HFFc6 (cell line): ENCODE measurements around the gene TENM4. TPM values are rescaled to one million over a fixed set of nuclear protein-coding genes. Genes with fewer than 3 reads are reported as not detected.

Experiments used
- DNase-seq: peaks from one replicate; pipeline ENCODE4 v3.0.0-alpha.2; 2018
- H3K27ac Mint-ChIP-seq: 2 replicates; pipeline ENCODE4 v1.8.0; 2020; ENCODE audit warnings: mild to moderate bottlenecking, mixed read lengths
- H3K27me3 Mint-ChIP-seq: 2 replicates; pipeline ENCODE4 v1.8.0; 2021; ENCODE audit warnings: mild to moderate bottlenecking, moderate library complexity, mixed read lengths; ENCODE audit not compliant: insufficient read depth
- H3K36me3 Mint-ChIP-seq: 2 replicates; pipeline ENCODE4 v1.8.0; 2021; ENCODE audit warnings: low read depth, mixed read lengths
- H3K4me1 Mint-ChIP-seq: 2 replicates; pipeline ENCODE4 v1.8.0; 2020; ENCODE audit warnings: low read depth, mixed read lengths
- H3K4me3 Mint-ChIP-seq: 2 replicates; pipeline ENCODE4 v1.8.0; 2020; ENCODE audit warnings: mild to moderate bottlenecking, moderate library complexity, mixed read lengths
- H3K9me3 Mint-ChIP-seq: 2 replicates; pipeline ENCODE4 v1.8.0; 2020; ENCODE audit warnings: mild to moderate bottlenecking, mixed read lengths
- total RNA-seq, 6 experiments: library from RNA; stranded (reverse); fragmentation: NEBNext Ultra II Directional; extraction: Animal tissue kit (Norgen Biotek cat#: 25700); gene quantifications; 2 replicates in 1 of 6; 3 replicates in 5 of 6; pipeline ENCODE4 v1.2.3, GENCODE V29; 2021
- TF ChIP-seq, protein P1 (sequence below): fragments of 200-600 bp; sonication (generic); IDR thresholded peaks from 2 replicates; pipeline ENCODE4 v1.5.0; 2021; ENCODE audit warnings: antibody characterized with exemption, mild to moderate bottlenecking

Gene TENM4
- total RNA-seq, 6 experiments from 2014 or later, result 20.9 to 45.5 (median 26.5) TPM

- no peak overlapping the region for H3K4me3 Mint-ChIP-seq
- TF ChIP-seq, protein P1, sequence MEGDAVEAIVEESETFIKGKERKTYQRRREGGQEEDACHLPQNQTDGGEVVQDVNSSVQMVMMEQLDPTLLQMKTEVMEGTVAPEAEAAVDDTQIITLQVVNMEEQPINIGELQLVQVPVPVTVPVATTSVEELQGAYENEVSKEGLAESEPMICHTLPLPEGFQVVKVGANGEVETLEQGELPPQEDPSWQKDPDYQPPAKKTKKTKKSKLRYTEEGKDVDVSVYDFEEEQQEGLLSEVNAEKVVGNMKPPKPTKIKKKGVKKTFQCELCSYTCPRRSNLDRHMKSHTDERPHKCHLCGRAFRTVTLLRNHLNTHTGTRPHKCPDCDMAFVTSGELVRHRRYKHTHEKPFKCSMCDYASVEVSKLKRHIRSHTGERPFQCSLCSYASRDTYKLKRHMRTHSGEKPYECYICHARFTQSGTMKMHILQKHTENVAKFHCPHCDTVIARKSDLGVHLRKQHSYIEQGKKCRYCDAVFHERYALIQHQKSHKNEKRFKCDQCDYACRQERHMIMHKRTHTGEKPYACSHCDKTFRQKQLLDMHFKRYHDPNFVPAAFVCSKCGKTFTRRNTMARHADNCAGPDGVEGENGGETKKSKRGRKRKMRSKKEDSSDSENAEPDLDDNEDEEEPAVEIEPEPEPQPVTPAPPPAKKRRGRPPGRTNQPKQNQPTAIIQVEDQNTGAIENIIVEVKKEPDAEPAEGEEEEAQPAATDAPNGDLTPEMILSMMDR, result no peak
- H3K27ac Mint-ChIP-seq, result no peak overlapping the region
- H3K4me1 Mint-ChIP-seq, result peaks cover 22% of the 10 kb centered on the region
- no peak for DNase-seq
- H3K27me3 Mint-ChIP-seq, result no peaks in the 10 kb centered on the region
- peaks cover 11% of the 10 kb centered on the region; the same call in 1 of the 2 replicates for H3K36me3 Mint-ChIP-seq
- no peaks in the 10 kb centered on the region for H3K9me3 Mint-ChIP-seq
Observed at GRCh38 chr11:78714539-78714938, 726.3 kb downstream of the TENM4 start.

DNA sequence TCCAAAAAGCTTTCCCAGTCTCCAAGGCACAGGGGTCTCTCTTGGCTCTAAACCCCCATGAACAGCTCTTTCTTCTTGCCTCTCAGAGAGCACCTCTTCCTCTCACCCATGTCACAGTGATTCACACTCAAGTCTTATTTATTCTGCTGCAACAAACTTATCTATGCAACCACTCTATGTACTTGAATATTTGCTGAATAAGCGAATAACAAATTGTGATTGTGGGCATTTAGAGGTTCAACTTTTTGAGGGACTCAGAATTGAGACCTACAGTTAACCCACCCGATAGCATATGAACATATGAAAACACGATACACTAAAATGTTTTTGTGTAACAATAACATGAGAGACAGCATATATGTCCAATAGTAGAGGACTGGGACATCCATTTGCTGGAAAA is 729.1 kb downstream of the TENM4 start:
- Mint-ChIP-seq H3K4me1 (peaks cover 38% of the 10 kb centered on the region), H3K27ac (no peak overlapping the region), H3K27me3 (peaks cover 1% of the 10 kb centered on the region; the same call in 1 of the 2 replicates), H3K9me3 (no peaks in the 10 kb centered on the region), H3K36me3 (peaks cover 19% of the 10 kb centered on the region), H3K4me3 (no peak overlapping the region)
- TF ChIP-seq, protein P1, result no peak
- DNase-seq, result no peak

- H3K27me3 Mint-ChIP-seq, result peaks cover 1% of the 10 kb centered on the region; the same call in 1 of the 2 replicates
- TF ChIP-seq, protein P1, result no peak
- no peak overlapping the region for H3K4me3 Mint-ChIP-seq
- H3K36me3 Mint-ChIP-seq, result peaks cover 26% of the 10 kb centered on the region
- H3K4me1 Mint-ChIP-seq, result peaks cover 25% of the 10 kb centered on the region
- no peaks in the 10 kb centered on the region for H3K9me3 Mint-ChIP-seq
- no peak for DNase-seq
- no peak overlapping the region for H3K27ac Mint-ChIP-seq
Observed at GRCh38 chr11:78710417-78710816, 730.4 kb downstream of the TENM4 start.

DNA sequence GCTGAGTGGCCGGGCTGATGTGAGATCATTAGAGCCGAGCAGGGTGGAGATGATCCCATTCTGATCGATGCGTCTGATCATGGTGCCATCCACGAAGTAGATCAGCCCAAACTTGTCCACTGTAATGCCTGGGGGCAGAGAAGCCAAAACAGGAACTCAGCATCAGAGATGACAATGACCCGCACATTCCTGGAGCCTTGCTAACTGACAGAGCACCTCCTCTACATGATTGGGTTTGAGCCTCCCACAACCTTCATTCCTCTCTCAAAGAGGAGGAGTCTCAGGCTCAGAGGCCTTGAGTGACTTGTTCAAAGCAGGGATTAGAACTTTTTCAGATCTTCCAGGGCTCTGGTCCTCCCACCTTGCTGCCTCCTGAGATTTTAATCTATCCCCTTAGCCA is 732.4 kb downstream of the TENM4 start:
- TF ChIP-seq, protein P1, result no peak
- H3K36me3 Mint-ChIP-seq, result peaks cover 26% of the 10 kb centered on the region
- peak; percentile 45 for DNase-seq

GRCh38 chr11:78706551-78706950 is 734.3 kb downstream of the TENM4 start:
- Mint-ChIP-seq H3K36me3 (peaks cover 23% of the 10 kb centered on the region), H3K4me1 (peaks cover 18% of the 10 kb centered on the region), H3K4me3 (no peak overlapping the region), H3K27me3 (peaks cover 1% of the 10 kb centered on the region; the same call in 1 of the 2 replicates), H3K27ac (no peak overlapping the region), H3K9me3 (no peaks in the 10 kb centered on the region)
- TF ChIP-seq, protein P1, result no peak
- no peak for DNase-seq

More for the DNA sequence above, 732.4 kb downstream of the TENM4 start:
- Mint-ChIP-seq H3K9me3 (no peaks in the 10 kb centered on the region), H3K27me3 (peaks cover 1% of the 10 kb centered on the region; the same call in 1 of the 2 replicates), H3K4me3 (no peak overlapping the region), H3K4me1 (peaks cover 18% of the 10 kb centered on the region), H3K27ac (peak overlapping the region; percentile 37; the same call in 1 of the 2 replicates)
